HepG2 (cell line): Measurements from ENCODE around the gene ABCD1. TPM values are rescaled to one million over a fixed set of nuclear protein-coding genes. Genes with fewer than 3 reads are reported as not detected.
A peak's percentile ranks its signal among the peaks of the same experiment; 100 is the strongest.

Source experiments
- ATAC-seq: fragments of 200-7000 bp; cut with Tn5 transposase; 3 replicates; pipeline ENCODE4 v1.9.1; 2020; ENCODE audit warnings: mild to moderate bottlenecking, moderate library complexity
- BruUV-seq: library from RNA; stranded (reverse); fragments of 400-500 nt; replicated peaks from 2 replicates; lab custom pipeline; 2021; lab: Mats Ljungman, UMichigan
- CTCF ChIA-PET: fragments of 300-600 bp; formaldehyde crosslinking; extraction: SDS; loops from one replicate; lab custom pipeline; 2021; ENCODE audit warnings: low total read pairs, inconsistent platforms, low intra/inter-chr PET ratio; lab: Yijun Ruan, JAX
- POLR2A ChIA-PET: fragments of 350-600 bp; sonication (Branson Sonifier 250); formaldehyde crosslinking; loops from one replicate; lab custom pipeline; 2020; ENCODE audit warnings: antibody characterized with exemption, inconsistent platforms; lab: Yijun Ruan, JAX
- DNase-seq: peaks from one replicate; pipeline ENCODE4 v3.0.0-alpha.2; 2015; ENCODE audit warnings: low spot score
- FAIRE-seq: peaks from 3 replicates; lab custom pipeline; 2011; peaks lifted over from hg19 to GRCh38; lab: Jason Lieb, UNC
- H2AFZ ChIP-seq: one replicate; pipeline ENCODE4 v1.6.1; 2011; ENCODE audit warnings: low read length, inconsistent platforms
- H3K27ac ChIP-seq: fragments of 300-600 bp; 3 replicates; pipeline ENCODE4 v1.8.0; 2011; ENCODE audit warnings: mixed run types, mild to moderate bottlenecking, mixed read lengths, low read length, inconsistent platforms; ENCODE audit not compliant: insufficient read depth; ENCODE audit errors: extremely low read length
- H3K27me3 ChIP-seq, 2 experiments: fragments of 200-600 bp in 1 of 2; 2 replicates in 1 of 2; 3 replicates in 1 of 2; pipeline versions ENCODE4 v1.6.0 to v1.8.0; 2011; ENCODE audit warnings: low read length in 2 of 2, mild to moderate bottlenecking in 2 of 2, moderate library complexity in 2 of 2, inconsistent platforms in 1 of 2; ENCODE audit not compliant: insufficient read depth in 2 of 2, control insufficient read depth in 1 of 2
- H3K36me3 ChIP-seq, 2 experiments: fragments of 200-600 bp in 1 of 2; replicated peaks in 1 of 2; 2 replicates in 1 of 2; 3 replicates in 1 of 2; pipeline versions ENCODE4 v1.5.1 to v1.8.0; 2011; ENCODE audit warnings: low read length in 2 of 2, inconsistent platforms in 1 of 2; ENCODE audit not compliant: insufficient read depth in 2 of 2, control insufficient read depth in 1 of 2
- H3K4me1 ChIP-seq: 2 replicates; pipeline ENCODE4 v1.5.1; 2012; ENCODE audit warnings: low read length, inconsistent platforms; ENCODE audit not compliant: insufficient read depth
- H3K4me2 ChIP-seq: 2 replicates; pipeline ENCODE4 v1.6.0; 2011; ENCODE audit warnings: low read depth, low read length, inconsistent platforms
- H3K4me3 ChIP-seq, 3 experiments: fragments of 200-600 bp in 1 of 3; sonication (generic), shearing (Covaris generic) in 1 of 3; replicated peaks in 1 of 3; 2 replicates each; pipeline ENCODE4 v1.5.1; 2011 to 2016; ENCODE audit warnings: low read length in 3 of 3, inconsistent platforms in 2 of 3, low read depth in 2 of 3, mild to moderate bottlenecking in 2 of 3, control low read depth in 1 of 3, mixed read lengths in 1 of 3; ENCODE audit not compliant: insufficient read depth in 1 of 3
- H3K79me2 ChIP-seq: one replicate; pipeline ENCODE4 v1.6.1; 2011; ENCODE audit warnings: low read length, inconsistent platforms; ENCODE audit not compliant: insufficient read depth
- H3K9ac ChIP-seq: 2 replicates; pipeline ENCODE4 v1.6.0; 2011; ENCODE audit warnings: mild to moderate bottlenecking, low read depth, low read length, inconsistent platforms; ENCODE audit not compliant: insufficient read depth
- H3K9me3 ChIP-seq: 2 replicates; pipeline ENCODE4 v1.5.1; 2012; ENCODE audit warnings: mild to moderate bottlenecking, low read length
- H4K20me1 ChIP-seq: 2 replicates; pipeline ENCODE4 v1.6.0; 2011; ENCODE audit warnings: inconsistent platforms, mild to moderate bottlenecking, low read length, moderate library complexity; ENCODE audit not compliant: insufficient read depth
- HNRNPL ChIP-seq: fragments of 200-400 bp; formaldehyde crosslinking; IDR thresholded peaks from 2 replicates; pipeline ENCODE4 v1.6.1; 2017; ENCODE audit warnings: mild to moderate bottlenecking, low read depth, low read length
- RBFOX2 ChIP-seq: fragments of 200-400 bp; formaldehyde crosslinking; IDR thresholded peaks from 2 replicates; pipeline ENCODE4 v1.6.1; 2017; ENCODE audit warnings: low read depth, mild to moderate bottlenecking, low read length
- SOX5 ChIP-seq: IDR thresholded peaks from 2 replicates; pipeline ENCODE4 v1.6.1; 2016; ENCODE audit warnings: borderline replicate concordance
- ZC3H4 ChIP-seq: sonication (generic); formaldehyde crosslinking; IDR thresholded peaks from 2 replicates; pipeline ENCODE4 v1.4.0; 2020; ENCODE audit warnings: missing genetic modification reagents, borderline replicate concordance
- ZEB1 ChIP-seq: IDR thresholded peaks from 2 replicates; pipeline ENCODE4 v1.6.1; 2012; ENCODE audit warnings: mild to moderate bottlenecking, low read depth, inconsistent platforms; ENCODE audit not compliant: insufficient replicate concordance
- ZFAT ChIP-seq: sonication (generic); formaldehyde crosslinking; conservative IDR thresholded peaks from 2 replicates; pipeline ENCODE4 v1.8.1; 2023; ENCODE audit warnings: missing genetic modification reagents, inconsistent platforms
- ZNF501 ChIP-seq: sonication (generic); formaldehyde crosslinking; IDR thresholded peaks from 2 replicates; pipeline ENCODE4 v1.5.1; 2020; ENCODE audit warnings: mild to moderate bottlenecking, moderate library complexity, missing genetic modification reagents
- ZZZ3 ChIP-seq: sonication (generic); formaldehyde crosslinking; IDR thresholded peaks from 2 replicates; pipeline ENCODE4 v1.4.0; 2020; ENCODE audit warnings: missing genetic modification reagents, mild to moderate bottlenecking, borderline replicate concordance
- WGBS: methylation state at CpG from one replicate; pipeline ENCODE4 v1.1.6; 2017; ENCODE audit warnings: low lambda C conversion rate; 5-methylcytosine and 5-hydroxymethylcytosine counted together
- in situ Hi-C: cut with HindIII; loops from 2 replicates; pipeline ENCODE4 v1.10.0; 2017; ENCODE audit warnings: low pct_unique_long_range_greater_than_20kb; ENCODE audit not compliant: extremely low pct_ligation_motif_present
- intact Hi-C: fragments of 100-400 bp; cut with micrococcal nuclease; formaldehyde crosslinking; loops from one replicate; pipeline ENCODE4 v1.10.0; 2022; ENCODE audit not compliant: unreplicated experiment
- polyA plus RNA-seq, 8 experiments: library from polyadenylated mRNA; depleted of rRNA in 3 of 8; stranded (reverse) in 7 of 8; unstranded in 1 of 8; fragments of >200 nt; fragmentation: Illumina TruSeq in 4 of 8; extraction: Trizol in 4 of 8; gene quantifications; 2 replicates each; pipeline versions ENCODE4 v1.2.1 to v1.2.3, GENCODE V29; 2011 to 2016; ENCODE audit warnings: low read depth in 4 of 8, missing spikeins in 1 of 8, mixed read lengths in 1 of 8; ENCODE audit not compliant: insufficient read depth in 1 of 8
- total RNA-seq, 5 experiments: library from RNA; depleted of rRNA; stranded (reverse); fragments of >200 nt; fragmentation: Illumina TruSeq; extraction: Trizol; gene quantifications; 2 replicates each; pipeline ENCODE4 v1.2.3, GENCODE V29; 2016; ENCODE audit warnings: low read depth in 1 of 5
- TF ChIP-seq, protein P1 (sequence below): sonication (generic); formaldehyde crosslinking; conservative IDR thresholded peaks from 2 replicates; pipeline ENCODE4 v1.4.0; 2020; ENCODE audit warnings: missing genetic modification reagents
- TF ChIP-seq, protein P2 (sequence below): sonication (generic); formaldehyde crosslinking; IDR thresholded peaks from 2 replicates; pipeline ENCODE4 v1.5.0; 2020; ENCODE audit warnings: missing genetic modification reagents

ABCD1 gene
- total and polyA plus RNA-seq, 2 of the 13 experiments (the other 11 are each of a cell fraction or from before 2014, with no cell fraction given) = 11.4 to 15.9 TPM

DNA sequence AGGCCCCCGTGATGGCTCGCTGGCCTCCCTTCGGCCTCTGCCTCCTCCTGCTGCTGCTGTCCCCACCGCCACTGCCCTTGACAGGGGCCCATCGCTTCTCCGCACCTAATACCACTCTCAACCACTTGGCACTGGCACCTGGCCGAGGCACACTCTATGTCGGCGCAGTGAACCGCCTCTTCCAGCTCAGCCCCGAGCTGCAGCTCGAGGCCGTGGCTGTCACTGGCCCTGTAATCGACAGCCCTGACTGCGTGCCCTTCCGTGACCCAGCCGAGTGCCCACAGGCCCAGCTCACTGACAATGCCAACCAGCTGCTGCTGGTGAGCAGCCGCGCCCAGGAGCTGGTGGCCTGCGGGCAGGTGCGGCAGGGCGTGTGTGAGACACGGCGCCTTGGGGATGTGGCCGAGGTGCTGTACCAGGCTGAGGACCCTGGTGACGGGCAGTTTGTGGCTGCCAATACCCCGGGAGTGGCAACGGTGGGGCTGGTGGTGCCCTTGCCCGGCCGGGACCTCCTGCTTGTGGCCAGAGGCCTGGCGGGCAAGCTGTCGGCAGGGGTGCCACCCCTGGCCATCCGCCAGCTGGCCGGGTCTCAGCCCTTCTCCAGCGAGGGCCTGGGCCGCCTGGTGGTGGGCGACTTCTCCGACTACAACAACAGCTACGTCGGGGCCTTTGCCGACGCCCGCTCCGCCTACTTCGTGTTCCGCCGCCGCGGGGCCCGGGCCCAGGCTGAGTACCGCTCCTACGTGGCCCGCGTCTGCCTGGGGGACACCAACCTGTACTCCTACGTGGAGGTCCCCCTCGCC, 42.4 kb downstream of the ABCD1 start:
- Histone ChIP-seq H3K27me3 (no peaks in the 10 kb centered on the region), H2AFZ (no peak overlapping the region)
- no peak for ATAC-seq
- TF ChIP-seq HNRNPL = peak; percentile 61; the same call in 1 of the 2 replicates
- TF ChIP-seq ZC3H4 (CRISPR knock-in tag) = no peak
- no peak for TF ChIP-seq SOX5 (CRISPR knock-in tag)
- TF ChIP-seq ZZZ3 (CRISPR knock-in tag) = no peak
- TF ChIP-seq, protein P1, sequence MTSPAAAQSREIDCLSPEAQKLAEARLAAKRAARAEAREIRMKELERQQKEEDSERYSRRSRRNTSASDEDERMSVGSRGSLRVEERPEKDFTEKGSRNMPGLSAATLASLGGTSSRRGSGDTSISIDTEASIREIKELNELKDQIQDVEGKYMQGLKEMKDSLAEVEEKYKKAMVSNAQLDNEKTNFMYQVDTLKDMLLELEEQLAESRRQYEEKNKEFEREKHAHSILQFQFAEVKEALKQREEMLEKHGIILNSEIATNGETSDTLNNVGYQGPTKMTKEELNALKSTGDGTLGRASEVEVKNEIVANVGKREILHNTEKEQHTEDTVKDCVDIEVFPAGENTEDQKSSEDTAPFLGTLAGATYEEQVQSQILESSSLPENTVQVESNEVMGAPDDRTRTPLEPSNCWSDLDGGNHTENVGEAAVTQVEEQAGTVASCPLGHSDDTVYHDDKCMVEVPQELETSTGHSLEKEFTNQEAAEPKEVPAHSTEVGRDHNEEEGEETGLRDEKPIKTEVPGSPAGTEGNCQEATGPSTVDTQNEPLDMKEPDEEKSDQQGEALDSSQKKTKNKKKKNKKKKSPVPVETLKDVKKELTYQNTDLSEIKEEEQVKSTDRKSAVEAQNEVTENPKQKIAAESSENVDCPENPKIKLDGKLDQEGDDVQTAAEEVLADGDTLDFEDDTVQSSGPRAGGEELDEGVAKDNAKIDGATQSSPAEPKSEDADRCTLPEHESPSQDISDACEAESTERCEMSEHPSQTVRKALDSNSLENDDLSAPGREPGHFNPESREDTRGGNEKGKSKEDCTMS = no peak
- no peak for TF ChIP-seq ZNF501 (CRISPR knock-in tag)
- TF ChIP-seq RBFOX2 = 0 out of 2 replicates have a peak, but pooled peaks have one; percentile 16
- TF ChIP-seq, protein P2, sequence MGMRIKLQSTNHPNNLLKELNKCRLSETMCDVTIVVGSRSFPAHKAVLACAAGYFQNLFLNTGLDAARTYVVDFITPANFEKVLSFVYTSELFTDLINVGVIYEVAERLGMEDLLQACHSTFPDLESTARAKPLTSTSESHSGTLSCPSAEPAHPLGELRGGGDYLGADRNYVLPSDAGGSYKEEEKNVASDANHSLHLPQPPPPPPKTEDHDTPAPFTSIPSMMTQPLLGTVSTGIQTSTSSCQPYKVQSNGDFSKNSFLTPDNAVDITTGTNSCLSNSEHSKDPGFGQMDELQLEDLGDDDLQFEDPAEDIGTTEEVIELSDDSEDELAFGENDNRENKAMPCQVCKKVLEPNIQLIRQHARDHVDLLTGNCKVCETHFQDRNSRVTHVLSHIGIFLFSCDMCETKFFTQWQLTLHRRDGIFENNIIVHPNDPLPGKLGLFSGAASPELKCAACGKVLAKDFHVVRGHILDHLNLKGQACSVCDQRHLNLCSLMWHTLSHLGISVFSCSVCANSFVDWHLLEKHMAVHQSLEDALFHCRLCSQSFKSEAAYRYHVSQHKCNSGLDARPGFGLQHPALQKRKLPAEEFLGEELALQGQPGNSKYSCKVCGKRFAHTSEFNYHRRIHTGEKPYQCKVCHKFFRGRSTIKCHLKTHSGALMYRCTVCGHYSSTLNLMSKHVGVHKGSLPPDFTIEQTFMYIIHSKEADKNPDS = no peak
- TF ChIP-seq ZFAT (CRISPR knock-in tag) = no peak
- no peak for TF ChIP-seq ZEB1
- TF ChIP-seq, all 625 proteins: peak for 2
- in situ Hi-C loops (no loop called here), intact Hi-C loops (loop anchor here (10.0 kb wide), 1 partner anchor 178 kb away; the partner anchor contains the start of gene RENBP)
- Histone ChIP-seq H3K4me1 (peaks cover 37% of the 10 kb centered on the region), H3K9me3 (no peaks in the 10 kb centered on the region), H3K36me3 (no peaks in the 10 kb centered on the region), H4K20me1 (no peaks in the 10 kb centered on the region), H3K79me2 (no peaks in the 10 kb centered on the region), H3K4me3 (no peak overlapping the region; a peak in 1 of 6 replicates), H3K9ac (no peak overlapping the region), H3K27ac (no peak overlapping the region), H3K4me2 (no peak overlapping the region)
- ChIA-PET POLR2A (interaction anchor here (0.9 to 2.2 kb wide), 6 partner anchors 15 to 161 kb away, joined by 3 to 11 read pairs (median 4); partner anchors contain the start of genes IDH3G, SLC6A8 and SSR4), CTCF (no interaction called here)
- 93% methylated on average over 8 of the region's 56 CpGs for WGBS
- FAIRE-seq (no peak), DNase-seq (no peak)
- TSS peak; percentile 35 for BruUV-seq
